ENCODE data around the gene CDCA3. TPM values are rescaled to one million over a fixed set of nuclear protein-coding genes. Genes with fewer than 3 reads are reported as not detected.

The CDCA3 gene
- total RNA-seq, 1 donor from 2014 or later: 42.1 TPM

GRCh38 chr12:6831450-6831995, 19.6 kb downstream of the CDCA3 start:
- H3K27ac Mint-ChIP-seq: no peak overlapping the region
- peaks cover 27% of the 10 kb centered on the region for H3K27me3 Mint-ChIP-seq (ENCODE audit: low read depth)
- intact Hi-C loops (cut with micrococcal nuclease): no loop called here
- H3K4me1 Mint-ChIP-seq (ENCODE audit: low read depth): peaks cover 22% of the 10 kb centered on the region
- H3K4me3 Mint-ChIP-seq (ENCODE audit: low read depth): no peak overlapping the region
- no peaks in the 10 kb centered on the region for H3K36me3 Mint-ChIP-seq (ENCODE audit: low read depth)
- H3K9me3 Mint-ChIP-seq: no peaks in the 10 kb centered on the region
- DNase-seq (ENCODE audit: low spot score): no peak

GRCh38 chr12:6830999-6831398, 20.1 kb downstream of the CDCA3 start:
- no peak for DNase-seq (ENCODE audit: low spot score)

DNA sequence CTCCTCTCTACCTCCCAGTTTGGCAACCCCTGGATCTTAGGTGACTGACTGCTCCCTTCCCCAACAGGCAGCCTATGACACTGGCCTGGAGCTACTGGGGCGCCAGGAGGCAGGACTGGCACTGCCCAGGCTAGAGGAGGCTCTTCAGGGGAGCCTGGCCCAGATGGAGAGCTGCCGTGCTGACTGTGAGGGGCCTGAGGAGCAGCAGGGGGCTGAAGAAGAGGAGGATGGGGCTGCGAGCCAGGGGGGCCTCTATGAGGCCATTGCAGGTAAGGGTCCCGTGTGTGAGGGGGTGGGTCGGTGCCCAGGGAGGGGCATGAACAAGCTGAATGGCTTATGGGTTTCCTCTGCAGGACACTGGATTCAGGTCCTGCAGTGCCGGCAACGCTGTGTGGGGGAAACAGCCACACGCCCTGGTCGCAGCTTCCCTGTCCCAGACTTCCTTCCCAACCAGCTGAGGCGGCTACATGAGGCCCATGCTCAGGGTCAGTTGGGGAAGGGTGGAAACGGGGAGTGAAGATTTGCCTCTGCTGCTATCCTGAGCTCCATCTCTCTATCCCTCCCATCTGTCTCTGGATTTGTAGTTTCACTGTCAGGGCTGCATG, 20.7 kb downstream of the CDCA3 start:
- H3K4me1 Mint-ChIP-seq (ENCODE audit: low read depth): peaks cover 22% of the 10 kb centered on the region

More at GRCh38 chr12:6830999-6831398, 20.1 kb downstream of the CDCA3 start:
- Mint-ChIP-seq H3K27me3 (ENCODE audit: low read depth) (peaks cover 28% of the 10 kb centered on the region), H3K4me3 (ENCODE audit: low read depth) (no peak overlapping the region), H3K27ac (no peak overlapping the region), H3K4me1 (ENCODE audit: low read depth) (peaks cover 22% of the 10 kb centered on the region), H3K9me3 (no peaks in the 10 kb centered on the region), H3K36me3 (ENCODE audit: low read depth) (no peaks in the 10 kb centered on the region)
- intact Hi-C loops (cut with micrococcal nuclease): no loop called here

DNA sequence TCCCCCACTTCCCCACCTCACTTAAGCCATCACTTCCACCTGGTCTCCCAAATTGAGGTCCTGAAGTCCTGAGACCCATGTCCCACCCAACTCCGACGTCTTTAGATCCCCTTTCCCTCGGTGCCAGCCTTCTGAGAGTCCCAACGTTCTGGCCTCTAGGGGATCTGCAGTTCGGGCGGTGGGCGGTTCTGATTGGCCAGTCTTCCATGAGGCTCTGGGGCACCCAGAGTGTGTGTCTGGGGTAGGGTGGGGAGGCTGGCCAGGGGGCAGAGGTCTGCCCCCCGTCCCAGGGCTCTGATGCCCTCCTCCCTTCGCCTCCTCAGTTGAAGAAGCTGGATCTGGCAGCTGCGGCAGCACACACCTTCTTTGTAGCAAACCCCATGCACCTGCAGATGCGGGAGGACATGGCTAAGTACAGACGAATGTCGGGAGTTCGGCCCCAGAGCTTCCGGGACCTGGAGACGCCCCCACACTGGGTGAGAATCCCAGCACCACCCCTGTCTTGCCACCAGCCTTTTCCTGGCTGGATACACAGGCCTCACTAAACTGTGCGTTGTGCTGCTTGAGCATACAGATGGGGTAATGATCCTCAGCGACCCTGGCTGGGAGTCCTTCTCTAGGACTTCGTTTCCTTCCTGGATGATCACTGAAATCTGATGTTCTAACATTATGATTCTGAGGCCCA, 21.4 kb downstream of the CDCA3 start:
- peak overlapping the region; percentile 85 for H3K4me3 Mint-ChIP-seq (ENCODE audit: low read depth)
- H3K27ac Mint-ChIP-seq: peak overlapping the region; percentile 80
- H3K4me1 Mint-ChIP-seq (ENCODE audit: low read depth): peaks cover 24% of the 10 kb centered on the region
- H3K27me3 Mint-ChIP-seq (ENCODE audit: low read depth): peaks cover 36% of the 10 kb centered on the region
- H3K36me3 Mint-ChIP-seq (ENCODE audit: low read depth): no peaks in the 10 kb centered on the region
- no peak for DNase-seq (ENCODE audit: low spot score)
- no peaks in the 10 kb centered on the region for H3K9me3 Mint-ChIP-seq
- intact Hi-C loops (cut with micrococcal nuclease): loop anchor here (5.0 kb wide), 3 partner anchors 37 to 222 kb away; partner anchors contain the start of genes CHD4 and PTMS

More for the DNA sequence above, 20.7 kb downstream of the CDCA3 start:
- Mint-ChIP-seq H3K36me3 (ENCODE audit: low read depth) (no peaks in the 10 kb centered on the region), H3K4me3 (ENCODE audit: low read depth) (peak overlapping the region; percentile 35), H3K9me3 (no peaks in the 10 kb centered on the region), H3K27ac (no peak overlapping the region), H3K27me3 (ENCODE audit: low read depth) (peaks cover 30% of the 10 kb centered on the region)
- intact Hi-C loops (cut with micrococcal nuclease): no loop called here
- no peak for DNase-seq (ENCODE audit: low spot score)

DNA sequence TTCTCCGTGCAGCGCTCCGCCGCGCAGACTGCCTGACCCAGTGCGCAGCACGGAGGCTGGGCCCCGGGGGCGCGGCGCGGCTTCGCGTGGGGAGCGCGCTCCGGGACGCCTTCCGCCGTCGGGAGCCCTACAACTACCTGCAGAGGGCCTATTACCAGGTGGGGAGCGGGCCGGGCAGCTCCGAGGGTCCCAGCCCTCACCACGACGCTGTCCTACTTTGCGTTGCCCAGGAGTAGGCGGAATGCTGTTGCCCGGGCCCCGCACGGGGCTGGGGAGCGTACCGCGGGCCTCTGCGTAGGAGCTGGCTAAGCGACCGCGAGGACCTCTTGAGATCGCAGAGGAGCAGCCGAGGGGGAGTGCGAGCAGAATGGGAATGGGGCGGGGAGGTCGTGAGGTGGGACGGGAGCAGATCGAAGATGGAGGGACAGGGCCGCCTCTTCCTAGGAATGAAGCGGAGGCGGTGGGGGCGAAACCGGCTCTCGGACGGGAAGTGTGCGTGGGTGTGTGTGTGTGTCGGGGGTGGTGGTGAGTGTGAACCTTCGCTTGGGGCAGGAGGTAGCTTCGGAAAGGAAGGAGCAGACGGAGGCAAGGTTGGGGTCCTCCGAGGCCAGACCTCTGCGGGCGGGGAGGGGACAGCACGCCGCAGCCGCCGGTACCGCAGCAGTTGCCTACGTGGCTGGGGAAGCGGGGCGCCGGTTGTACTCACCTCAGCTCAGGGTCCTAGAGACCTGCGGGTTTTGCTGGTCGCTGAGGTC, 22.1 kb downstream of the CDCA3 start:
- intact Hi-C loops (cut with micrococcal nuclease): loop anchor here (5.0 kb wide), 3 partner anchors 37 to 222 kb away; partner anchors contain the start of genes CHD4 and PTMS
- no peak for DNase-seq (ENCODE audit: low spot score)
- Mint-ChIP-seq H3K36me3 (ENCODE audit: low read depth) (no peaks in the 10 kb centered on the region), H3K27ac (peak overlapping the region; percentile 80), H3K4me3 (ENCODE audit: low read depth) (peak overlapping the region; percentile 85), H3K9me3 (no peaks in the 10 kb centered on the region), H3K27me3 (ENCODE audit: low read depth) (peaks cover 40% of the 10 kb centered on the region), H3K4me1 (ENCODE audit: low read depth) (peaks cover 20% of the 10 kb centered on the region)

DNA sequence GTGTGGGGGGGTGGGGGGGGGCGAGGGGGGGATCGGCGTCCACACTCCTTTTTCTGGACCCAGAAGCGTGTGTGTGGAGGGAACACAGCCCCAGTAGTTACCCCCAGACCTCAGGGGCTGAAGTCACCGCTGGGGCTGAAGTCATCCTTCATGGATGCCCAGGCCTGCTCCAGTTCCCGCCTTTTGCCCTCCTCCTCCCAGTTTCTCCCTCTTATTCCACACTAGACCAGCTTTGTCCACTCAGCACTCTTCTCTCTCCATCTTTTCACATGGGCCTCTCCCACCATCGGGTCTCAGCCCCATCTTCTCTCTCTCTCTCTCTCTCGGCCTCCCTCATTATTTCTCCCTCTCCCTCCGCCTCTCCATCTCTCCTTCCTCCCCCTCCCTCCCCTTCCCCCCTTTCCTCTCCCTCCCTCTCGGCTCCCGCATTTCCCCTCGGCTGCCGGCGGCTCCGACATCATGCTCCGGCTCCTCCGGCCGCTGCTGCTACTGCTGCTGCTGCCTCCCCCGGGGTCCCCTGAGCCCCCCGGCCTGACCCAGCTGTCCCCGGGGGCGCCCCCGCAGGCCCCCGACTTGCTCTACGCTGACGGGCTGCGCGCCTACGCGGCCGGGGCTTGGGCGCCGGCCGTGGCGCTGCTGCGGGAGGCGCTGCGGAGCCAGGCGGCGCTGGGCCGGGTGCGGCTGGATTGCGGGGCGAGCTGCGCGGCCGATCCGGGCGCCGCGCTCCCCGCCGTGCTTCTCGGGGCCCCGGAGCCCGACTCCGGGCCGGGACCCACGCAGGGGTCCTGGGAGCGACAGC, 22.9 kb downstream of the CDCA3 start, which contains the start of gene P3H3:
TSS of gene P3H3 (plus strand) at position 426 of the 799 bp plus-strand sequence. CDS start at position 460, 34 bp downstream.
- no peak for DNase-seq (ENCODE audit: low spot score)
- H3K4me1 Mint-ChIP-seq (ENCODE audit: low read depth): peaks cover 20% of the 10 kb centered on the region
- no peaks in the 10 kb centered on the region for H3K36me3 Mint-ChIP-seq (ENCODE audit: low read depth)
- H3K27ac Mint-ChIP-seq: peak within 1 kb of the TSS; percentile 80
- peak within 1 kb of the TSS; percentile 85 for H3K4me3 Mint-ChIP-seq (ENCODE audit: low read depth)
- intact Hi-C loops (cut with micrococcal nuclease): loop anchor here (5.0 kb wide), 3 partner anchors 36 to 221 kb away; partner anchors contain the start of genes CHD4 and PTMS
- H3K9me3 Mint-ChIP-seq: no peaks in the 10 kb centered on the region
- H3K27me3 Mint-ChIP-seq (ENCODE audit: low read depth): peaks cover 46% of the 10 kb centered on the region

DNA sequence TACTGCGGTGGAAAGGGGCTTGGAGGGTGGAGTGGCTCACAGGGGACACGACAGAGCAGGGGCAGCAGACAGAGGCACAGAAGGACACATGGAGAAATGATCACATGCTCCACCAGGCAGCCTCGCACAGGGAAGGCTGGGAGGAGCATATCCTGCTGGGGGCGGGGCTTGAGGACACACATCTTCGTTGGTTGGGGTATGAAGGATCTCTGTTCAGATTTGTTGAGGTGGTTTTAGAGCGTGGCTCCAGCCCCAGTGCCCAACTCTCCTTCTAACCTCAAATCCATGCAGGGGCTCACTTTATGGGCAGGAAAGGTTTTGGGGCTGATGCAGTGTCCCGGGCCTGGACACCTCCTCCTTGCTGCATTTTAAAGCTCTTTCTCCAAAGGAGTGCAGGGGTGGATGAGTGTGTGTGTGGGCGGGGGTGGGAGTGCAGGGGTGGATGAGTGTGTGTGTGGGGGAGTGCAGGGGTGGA, 23.6 kb downstream of the CDCA3 start:
- H3K27ac Mint-ChIP-seq: peak overlapping the region; percentile 8
- no peaks in the 10 kb centered on the region for H3K36me3 Mint-ChIP-seq (ENCODE audit: low read depth)
- peak; percentile 37 for DNase-seq (ENCODE audit: low spot score)
- peaks cover 20% of the 10 kb centered on the region for H3K4me1 Mint-ChIP-seq (ENCODE audit: low read depth)
- H3K4me3 Mint-ChIP-seq (ENCODE audit: low read depth): peak overlapping the region; percentile 54
- H3K9me3 Mint-ChIP-seq: no peaks in the 10 kb centered on the region
- intact Hi-C loops (cut with micrococcal nuclease): loop anchor here (5.0 kb wide), 3 partner anchors 35 to 220 kb away; partner anchors contain the start of genes CHD4 and PTMS
- H3K27me3 Mint-ChIP-seq (ENCODE audit: low read depth): peaks cover 52% of the 10 kb centered on the region

GRCh38 chr12:6826734-6827436, 24.2 kb downstream of the CDCA3 start:
- Mint-ChIP-seq H3K4me3 (ENCODE audit: low read depth) (peak overlapping the region; percentile 54), H3K27me3 (ENCODE audit: low read depth) (peaks cover 54% of the 10 kb centered on the region), H3K36me3 (ENCODE audit: low read depth) (no peaks in the 10 kb centered on the region), H3K4me1 (ENCODE audit: low read depth) (peaks cover 23% of the 10 kb centered on the region), H3K27ac (peak overlapping the region; percentile 8), H3K9me3 (no peaks in the 10 kb centered on the region)
- intact Hi-C loops (cut with micrococcal nuclease): loop anchor here (5.0 kb wide), 3 partner anchors 35 to 220 kb away; partner anchors contain the start of genes CHD4 and PTMS
- no peak for DNase-seq (ENCODE audit: low spot score)

DNA sequence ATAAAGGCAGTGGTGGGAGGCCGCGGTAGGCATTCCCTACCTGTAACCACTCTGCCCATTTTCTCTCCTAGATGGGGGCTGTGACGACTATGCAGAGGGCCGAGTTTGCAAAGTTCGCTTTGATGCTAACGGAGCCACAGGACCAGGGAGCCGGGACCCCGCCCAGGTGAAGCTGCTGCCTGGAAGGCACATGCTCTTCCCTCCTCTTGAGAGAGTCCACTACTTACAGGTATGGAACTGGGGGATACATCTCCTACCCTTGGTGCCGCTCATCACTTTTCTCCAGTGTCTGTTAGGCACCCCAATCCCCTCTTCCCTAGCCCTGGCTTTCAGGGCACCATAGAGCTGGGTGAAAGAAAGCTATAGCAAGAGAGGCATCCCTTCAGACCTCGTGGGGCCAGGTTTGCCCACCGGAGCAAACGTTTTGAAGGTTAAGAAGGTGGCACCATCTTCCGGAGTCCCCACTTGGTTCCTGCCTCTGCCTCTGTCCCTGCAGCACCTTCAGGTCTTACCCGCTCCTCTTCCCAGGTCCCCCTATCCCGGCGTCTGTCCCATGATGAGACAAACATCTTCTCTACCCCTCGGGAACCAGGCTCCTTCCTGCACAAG, 24.9 kb downstream of the CDCA3 start:
- Mint-ChIP-seq H3K27ac (no peak overlapping the region), H3K9me3 (no peaks in the 10 kb centered on the region), H3K4me3 (ENCODE audit: low read depth) (no peak overlapping the region), H3K27me3 (ENCODE audit: low read depth) (peaks cover 47% of the 10 kb centered on the region), H3K36me3 (ENCODE audit: low read depth) (no peaks in the 10 kb centered on the region), H3K4me1 (ENCODE audit: low read depth) (peaks cover 25% of the 10 kb centered on the region)
- intact Hi-C loops (cut with micrococcal nuclease): loop anchor here (5.0 kb wide), 3 partner anchors 34 to 219 kb away; partner anchors contain the start of genes CHD4 and PTMS
- DNase-seq (ENCODE audit: low spot score): no peak

- H3K36me3 Mint-ChIP-seq (ENCODE audit: low read depth): peaks cover 5% of the 10 kb centered on the region
- intact Hi-C loops (cut with micrococcal nuclease): loop anchor here (1.0 to 5.0 kb wide), 5 partner anchors 33 to 218 kb away; partner anchors contain the start of genes CHD4, MLF2 and PTMS
- H3K4me3 Mint-ChIP-seq (ENCODE audit: low read depth): no peak overlapping the region
- DNase-seq (ENCODE audit: low spot score): peak; percentile 71
- peaks cover 32% of the 10 kb centered on the region for H3K4me1 Mint-ChIP-seq (ENCODE audit: low read depth)
- H3K27me3 Mint-ChIP-seq (ENCODE audit: low read depth): peaks cover 43% of the 10 kb centered on the region
- no peaks in the 10 kb centered on the region for H3K9me3 Mint-ChIP-seq
- no peak overlapping the region for H3K27ac Mint-ChIP-seq
Measured at GRCh38 chr12:6825398-6826124, 25.5 kb downstream of the CDCA3 start.
